Forelimb muscle (tissue), 1 donor: ENCODE data around the gene CTU1. TPM values are rescaled to one million over a fixed set of nuclear protein-coding genes. Genes with fewer than 3 reads are reported as not detected.

ENCODE experiments used
- polyA plus RNA-seq: library from polyadenylated mRNA; unstranded; fragments of 120-200 nt; gene quantifications from one replicate; pipeline ENCODE4 v1.2.1, GENCODE V29; 2013; ENCODE audit not compliant: insufficient read length

The CTU1 gene
- polyA plus RNA-seq, 1 donor = 2.4 TPM

Other genes with a start within 250 kb of the CTU1 start
- 0.40 TPM for gene KLK2, start 235.0 kb downstream of the CTU1 start, polyA plus RNA-seq
- gene KLK4, start 197.0 kb downstream of the CTU1 start, polyA plus RNA-seq = not detected
- not detected for gene KLK5, start 155.4 kb downstream of the CTU1 start, polyA plus RNA-seq
- 0.10 TPM for gene KLK6, start 138.8 kb downstream of the CTU1 start, polyA plus RNA-seq
- gene KLK7, start 124.5 kb downstream of the CTU1 start, polyA plus RNA-seq = not detected
- gene KLK8, start 106.8 kb downstream of the CTU1 start, polyA plus RNA-seq = not detected
- 0.18 TPM for gene KLK10, start 88.7 kb downstream of the CTU1 start, polyA plus RNA-seq
- gene KLK11, start 81.8 kb downstream of the CTU1 start, polyA plus RNA-seq = not detected
- gene KLK12, start 73.4 kb downstream of the CTU1 start, polyA plus RNA-seq = not detected
- gene KLK13, start 43.3 kb downstream of the CTU1 start, polyA plus RNA-seq = not detected
- gene KLK14, start 25.5 kb downstream of the CTU1 start, polyA plus RNA-seq = 0.34 TPM
- gene SIGLEC9, start 16.5 kb upstream of the CTU1 start, polyA plus RNA-seq = 0.65 TPM
- gene SIGLEC7, start 33.9 kb upstream of the CTU1 start, polyA plus RNA-seq = 0.37 TPM
- gene CD33, start 116.7 kb upstream of the CTU1 start, polyA plus RNA-seq = 3.8 TPM
- not detected for gene SIGLECL1, start 142.7 kb upstream of the CTU1 start, polyA plus RNA-seq
- 0.10 TPM for gene IGLON5, start 203.2 kb upstream of the CTU1 start, polyA plus RNA-seq
- gene VSIG10L, start 233.7 kb upstream of the CTU1 start, polyA plus RNA-seq = 1.00 TPM